Body of pancreas (tissue), 4 donors: ENCODE results near the gene GPM6B. TPM values are rescaled to one million over a fixed set of nuclear protein-coding genes. Genes with fewer than 3 reads are reported as not detected.

ENCODE experiments used
- ATAC-seq: fragments of 150-250 bp; one replicate; pipeline ENCODE4 v1.9.1; 2016
- DNase-seq, 4 donors: peaks; one replicate each; pipeline ENCODE4 v3.0.0-alpha.2; 2019
- H3K27ac ChIP-seq, 4 donors: fragments of 200-600 bp; sonication (generic); 1 replicate in 3 of 4; 2 replicates in 1 of 4; pipeline versions ENCODE4 v1.5.1 to v1.6.1; 2016 to 2019; ENCODE audit warnings: mild to moderate bottlenecking in 1 of 4, mixed read lengths in 1 of 4, moderate library complexity in 1 of 4
- H3K27me3 ChIP-seq, 2 donors: fragments of 200-600 bp; sonication (generic); one replicate each; pipeline ENCODE4 v1.6.0; 2016; ENCODE audit warnings: mild to moderate bottlenecking in 1 of 2
- H3K36me3 ChIP-seq, 2 donors: fragments of 200-600 bp; sonication (generic); replicated peaks in 1 of 2; 2 replicates each; pipeline ENCODE4 v1.5.1; 2016; ENCODE audit warnings: low read depth in 2 of 2; ENCODE audit not compliant: insufficient read depth in 1 of 2
- H3K4me1 ChIP-seq: fragments of 200-600 bp; sonication (generic); one replicate; pipeline ENCODE4 v1.6.0; 2016
- H3K4me3 ChIP-seq, 2 donors: fragments of 200-600 bp; sonication (generic); 1 replicate in 1 of 2; 2 replicates in 1 of 2; pipeline ENCODE4 v1.5.1; 2016 to 2019
- H3K9me3 ChIP-seq, 3 donors: fragments of 200-600 bp; sonication (generic); 1 replicate in 2 of 3; 2 replicates in 1 of 3; pipeline ENCODE4 v1.5.1; 2016
- POLR2A ChIP-seq, 3 donors: fragments of 450-650 bp; IDR thresholded peaks; one replicate each; pipeline ENCODE4 v1.6.1; 2016; ENCODE audit warnings: antibody characterized with exemption in 3 of 3, mild to moderate bottlenecking in 2 of 3
- WGBS, 2 donors: methylation state at CpG; one replicate each; pipeline ENCODE4 v1.1.5; 2017; 5-methylcytosine and 5-hydroxymethylcytosine counted together
- intact Hi-C: fragments of 100-400 bp; cut with DNase I; formaldehyde crosslinking; loops from one replicate; pipeline ENCODE4 v1.15.1; 2023
- total RNA-seq, 2 donors: library from RNA; depleted of rRNA; stranded (reverse); fragments of >200 nt; gene quantifications; one replicate each; pipeline ENCODE4 v1.1.0, GENCODE V29; 2016
- TF ChIP-seq, protein P1 (sequence below), 7 experiments: fragments of 450-650 bp in 4 of 7; fragments of 200-600 bp in 3 of 7; sonication (generic) in 3 of 7; IDR thresholded peaks; one replicate each; pipeline ENCODE4 v1.5.1; 2016 to 2019; ENCODE audit warnings: antibody characterized with exemption in 7 of 7

The GPM6B gene, protein sequence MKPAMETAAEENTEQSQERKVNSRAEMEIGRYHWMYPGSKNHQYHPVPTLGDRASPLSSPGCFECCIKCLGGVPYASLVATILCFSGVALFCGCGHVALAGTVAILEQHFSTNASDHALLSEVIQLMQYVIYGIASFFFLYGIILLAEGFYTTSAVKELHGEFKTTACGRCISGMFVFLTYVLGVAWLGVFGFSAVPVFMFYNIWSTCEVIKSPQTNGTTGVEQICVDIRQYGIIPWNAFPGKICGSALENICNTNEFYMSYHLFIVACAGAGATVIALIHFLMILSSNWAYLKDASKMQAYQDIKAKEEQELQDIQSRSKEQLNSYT
- 1 to 10 TPM in 1 of 2 donors, under 1 TPM in 1; under 0.01 to 2.3 TPM for total RNA-seq

GRCh38 chrX:13816643-13817627 is at the start of gene GPM6B:
Gene GPM6B (minus strand): TSS chrX:13817093. CDS start chrX:13816904, 189 bp downstream.
- ATAC-seq (no peak), DNase-seq (no peak)
- Histone ChIP-seq H3K27me3 (no peaks in the 10 kb centered on the region), H3K9me3 (no peaks in the 10 kb centered on the region), H3K4me1 (no peaks in the 10 kb centered on the region), H3K4me3 (no peak within 1 kb of the TSS), H3K36me3 (no peaks in the 10 kb centered on the region), H3K27ac (no peak within 1 kb of the TSS)
- WGBS, 2 donors = 49 to 54% methylated on average over 15 to 19 of the region's 19 CpGs
- no peak for TF ChIP-seq POLR2A (IDR thresholded peaks at IDR 0.05)
- TF ChIP-seq, protein P1, sequence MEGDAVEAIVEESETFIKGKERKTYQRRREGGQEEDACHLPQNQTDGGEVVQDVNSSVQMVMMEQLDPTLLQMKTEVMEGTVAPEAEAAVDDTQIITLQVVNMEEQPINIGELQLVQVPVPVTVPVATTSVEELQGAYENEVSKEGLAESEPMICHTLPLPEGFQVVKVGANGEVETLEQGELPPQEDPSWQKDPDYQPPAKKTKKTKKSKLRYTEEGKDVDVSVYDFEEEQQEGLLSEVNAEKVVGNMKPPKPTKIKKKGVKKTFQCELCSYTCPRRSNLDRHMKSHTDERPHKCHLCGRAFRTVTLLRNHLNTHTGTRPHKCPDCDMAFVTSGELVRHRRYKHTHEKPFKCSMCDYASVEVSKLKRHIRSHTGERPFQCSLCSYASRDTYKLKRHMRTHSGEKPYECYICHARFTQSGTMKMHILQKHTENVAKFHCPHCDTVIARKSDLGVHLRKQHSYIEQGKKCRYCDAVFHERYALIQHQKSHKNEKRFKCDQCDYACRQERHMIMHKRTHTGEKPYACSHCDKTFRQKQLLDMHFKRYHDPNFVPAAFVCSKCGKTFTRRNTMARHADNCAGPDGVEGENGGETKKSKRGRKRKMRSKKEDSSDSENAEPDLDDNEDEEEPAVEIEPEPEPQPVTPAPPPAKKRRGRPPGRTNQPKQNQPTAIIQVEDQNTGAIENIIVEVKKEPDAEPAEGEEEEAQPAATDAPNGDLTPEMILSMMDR (IDR thresholded peaks at IDR 0.05) = no peak
- intact Hi-C loops = no loop called here

- ATAC-seq = no peak
- DNase-seq = no peak
- Histone ChIP-seq H3K9me3 (no peaks in the 10 kb centered on the region), H3K36me3 (no peaks in the 10 kb centered on the region), H3K4me3 (no peak overlapping the region), H3K27ac (no peak overlapping the region), H3K27me3 (no peaks in the 10 kb centered on the region), H3K4me1 (no peaks in the 10 kb centered on the region)
- WGBS, 2 donors = 54 to 66% methylated on average over 7 of the region's 7 CpGs
- intact Hi-C loops = no loop called here
- TF ChIP-seq, protein P1 (IDR thresholded peaks at IDR 0.05) = no peak
- TF ChIP-seq POLR2A (IDR thresholded peaks at IDR 0.05) = no peak
Observed at GRCh38 chrX:13864264-13864663, 47.4 kb upstream of the GPM6B start.

DNA sequence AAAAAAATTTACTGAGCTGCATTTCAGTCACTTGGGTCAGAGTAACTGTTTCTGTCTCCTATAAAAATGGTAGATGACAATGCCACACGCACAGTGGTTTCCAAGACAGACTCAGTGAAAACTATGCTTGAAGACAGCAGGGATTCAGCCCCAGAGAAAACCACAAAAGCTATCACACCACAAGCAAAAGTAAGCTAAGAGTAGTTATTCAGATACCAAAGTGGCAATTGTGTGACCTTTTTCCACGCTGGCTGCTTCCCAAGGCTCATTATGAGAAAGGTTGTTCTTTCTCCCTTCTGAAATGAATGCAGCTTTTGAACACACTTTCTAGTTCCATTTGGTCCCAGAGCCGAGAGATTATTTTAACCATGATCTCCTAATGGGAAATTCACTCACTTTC is 46.4 kb upstream of the GPM6B start:
- ATAC-seq (no peak), DNase-seq (no peak)
- Histone ChIP-seq H3K27me3 (no peaks in the 10 kb centered on the region), H3K36me3 (no peaks in the 10 kb centered on the region), H3K4me3 (no peak overlapping the region), H3K27ac (no peak overlapping the region), H3K4me1 (no peaks in the 10 kb centered on the region), H3K9me3 (no peaks in the 10 kb centered on the region)
- 53 to 54% methylated on average over 3 of the region's 3 CpGs for whole genome bisulfite sequencing, 2 donors
- intact Hi-C loops = no loop called here
- TF ChIP-seq, protein P1 (IDR thresholded peaks at IDR 0.05) = no peak
- no peak for TF ChIP-seq POLR2A (IDR thresholded peaks at IDR 0.05)

DNA sequence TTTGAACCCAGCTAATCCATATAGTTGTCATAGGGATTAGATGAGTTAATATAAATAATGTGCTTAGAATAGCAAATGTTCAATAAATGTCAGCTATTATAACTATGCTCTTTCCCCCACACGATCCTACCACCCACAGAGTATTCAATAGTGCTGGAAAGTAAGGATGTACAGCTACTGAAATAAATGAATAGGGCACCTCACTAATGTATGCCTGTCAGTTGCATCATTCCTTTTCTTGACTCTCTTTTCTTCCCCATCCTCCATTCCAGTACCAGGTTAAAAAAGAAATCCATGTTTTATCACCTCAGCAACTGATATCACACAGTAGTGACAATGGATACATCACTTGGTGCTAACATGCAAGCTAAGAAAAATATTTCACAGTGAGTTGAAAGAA is 42.8 kb upstream of the GPM6B start:
- ATAC-seq (no peak), DNase-seq (no peak)
- H3K27ac ChIP-seq = no peak overlapping the region
- no peaks in the 10 kb centered on the region for H3K4me1 ChIP-seq
- WGBS, 2 donors = 64 to 71% methylated on average over 1 of the region's 1 CpG
- TF ChIP-seq, protein P1 (IDR thresholded peaks at IDR 0.05) = no peak
- TF ChIP-seq POLR2A (IDR thresholded peaks at IDR 0.05) = no peak
- intact Hi-C loops = no loop called here
- no peak overlapping the region for H3K4me3 ChIP-seq
- no peaks in the 10 kb centered on the region for H3K36me3 ChIP-seq
- no peaks in the 10 kb centered on the region for H3K27me3 ChIP-seq
- H3K9me3 ChIP-seq = no peaks in the 10 kb centered on the region
